ENCODE results near the gene PDGFA. TPM values are rescaled to one million over a fixed set of nuclear protein-coding genes. Genes with fewer than 3 reads are reported as not detected.

Gene PDGFA
- total RNA-seq, 1 donor from 2014 or later: 94.8 TPM

DNA sequence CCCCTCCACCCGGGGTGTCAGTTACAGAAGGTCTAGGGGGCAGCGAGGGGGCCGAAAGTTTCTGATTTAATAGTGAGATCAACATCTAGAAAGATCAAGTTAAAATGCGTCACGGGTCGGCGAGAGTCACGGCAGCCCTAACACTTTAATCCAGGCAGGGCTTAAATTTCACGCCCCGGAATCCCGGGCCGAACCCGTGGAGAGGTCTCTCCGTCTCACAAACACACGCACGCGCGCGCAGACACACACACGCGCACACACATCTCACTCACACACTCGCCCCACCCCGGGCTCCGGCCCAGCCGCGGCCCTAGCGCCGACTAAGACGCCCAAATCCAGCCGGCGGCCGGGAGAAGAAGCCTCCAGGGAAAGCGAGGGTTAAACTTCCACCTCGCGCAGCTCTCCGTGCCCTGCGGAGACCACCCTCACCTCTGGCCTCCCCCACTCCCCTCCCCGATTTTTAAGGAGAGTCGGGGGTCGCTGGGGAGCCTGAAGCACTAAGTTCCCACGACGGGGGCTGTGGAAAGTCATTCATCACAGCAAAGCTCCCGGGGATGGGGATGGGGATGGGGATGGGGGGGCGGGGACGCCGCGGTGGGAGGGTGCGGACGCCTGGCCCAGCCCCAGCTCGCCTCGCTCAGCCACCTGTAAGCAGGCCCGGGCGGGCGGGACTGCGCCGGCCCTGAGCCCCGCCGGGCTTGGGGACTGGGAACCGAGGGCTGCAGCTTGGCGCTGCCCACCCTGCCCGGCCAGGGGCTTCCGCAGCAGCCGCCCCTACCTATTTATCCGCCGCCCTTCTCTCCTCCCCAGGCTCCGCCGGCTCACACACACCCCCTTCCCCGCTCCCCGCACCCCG lies 1.6 kb downstream of the PDGFA start:
- DNase-seq (ENCODE audit: low read depth in 2 of 2): peak; percentile 74 to 79

DNA sequence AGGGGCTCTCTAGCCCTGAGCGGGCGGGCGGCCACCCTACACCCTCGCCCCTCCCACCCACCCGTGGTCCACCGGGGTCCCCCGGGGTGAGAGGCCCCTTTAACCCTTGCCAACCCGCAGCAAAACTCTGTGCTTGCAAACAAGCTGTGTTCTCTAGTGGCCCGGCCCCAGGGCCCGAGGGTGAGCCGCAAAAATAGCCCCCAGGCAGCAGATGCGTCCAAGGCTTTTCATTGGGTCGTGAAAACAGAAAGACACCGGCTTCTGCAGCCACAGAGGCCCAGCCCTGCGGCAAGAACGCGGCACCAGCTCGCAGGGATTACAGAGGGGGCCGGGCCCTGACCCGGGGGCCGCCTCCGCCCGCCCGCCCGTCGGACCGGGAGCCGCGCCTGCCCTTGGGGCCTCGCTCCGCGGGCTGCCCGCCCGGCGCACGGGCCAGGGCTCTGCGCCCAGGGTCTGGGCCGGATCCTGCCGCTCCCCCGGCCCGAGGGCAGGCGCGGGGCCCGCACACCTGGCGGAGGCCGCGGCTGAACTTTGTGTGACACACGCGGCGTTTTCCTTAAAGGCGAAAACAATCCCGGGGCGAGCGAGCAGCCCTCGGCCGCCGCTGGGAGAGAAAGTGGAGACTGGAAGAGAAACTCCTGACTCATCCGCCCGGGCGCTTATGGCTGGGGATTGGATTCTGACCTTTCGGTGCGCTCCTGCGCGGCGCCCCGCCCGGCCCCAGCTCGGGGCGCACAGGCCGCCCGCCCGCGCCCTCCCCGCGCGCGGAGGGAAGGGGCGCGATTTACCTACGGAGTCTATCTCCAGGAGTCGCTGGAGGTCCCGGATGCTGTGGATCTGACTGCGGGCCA lies 2.8 kb downstream of the PDGFA start:
- peak; percentile 64 to 80 for DNase-seq (ENCODE audit: low read depth in 2 of 2)

GRCh38 chr7:516216-516605 lies 3.4 kb downstream of the PDGFA start:
- DNase-seq (ENCODE audit: low read depth in 2 of 2): no peak

- DNase-seq (ENCODE audit: low read depth in 2 of 2): no peak
Measured at GRCh38 chr7:515628-516027, 4.0 kb downstream of the PDGFA start.

- DNase-seq (ENCODE audit: low read depth in 2 of 2): peak in 1 of 2 donors; percentile 33
Measured at GRCh38 chr7:514651-515598, 4.7 kb downstream of the PDGFA start.

DNA sequence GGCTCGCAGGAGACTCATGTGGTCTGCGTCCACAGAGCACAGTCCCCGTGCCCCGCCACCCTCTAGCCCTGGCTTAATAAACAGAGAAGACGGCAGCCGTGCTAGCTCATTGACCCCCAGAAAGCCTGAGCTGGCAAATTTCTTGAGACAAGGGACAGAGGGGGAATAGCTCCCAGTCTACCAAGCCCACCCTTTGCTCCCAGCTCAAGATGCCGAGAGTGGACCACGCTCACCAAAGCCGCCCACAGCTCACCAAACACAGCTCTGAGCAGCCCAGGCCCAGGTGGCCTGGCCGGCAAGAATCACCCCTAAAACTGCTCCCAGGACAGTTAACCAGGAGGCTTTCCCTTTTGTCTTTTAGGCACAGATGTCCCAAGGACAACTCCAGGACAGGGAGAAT lies 5.4 kb downstream of the PDGFA start:
- no peak for DNase-seq (ENCODE audit: low read depth in 2 of 2)

DNA sequence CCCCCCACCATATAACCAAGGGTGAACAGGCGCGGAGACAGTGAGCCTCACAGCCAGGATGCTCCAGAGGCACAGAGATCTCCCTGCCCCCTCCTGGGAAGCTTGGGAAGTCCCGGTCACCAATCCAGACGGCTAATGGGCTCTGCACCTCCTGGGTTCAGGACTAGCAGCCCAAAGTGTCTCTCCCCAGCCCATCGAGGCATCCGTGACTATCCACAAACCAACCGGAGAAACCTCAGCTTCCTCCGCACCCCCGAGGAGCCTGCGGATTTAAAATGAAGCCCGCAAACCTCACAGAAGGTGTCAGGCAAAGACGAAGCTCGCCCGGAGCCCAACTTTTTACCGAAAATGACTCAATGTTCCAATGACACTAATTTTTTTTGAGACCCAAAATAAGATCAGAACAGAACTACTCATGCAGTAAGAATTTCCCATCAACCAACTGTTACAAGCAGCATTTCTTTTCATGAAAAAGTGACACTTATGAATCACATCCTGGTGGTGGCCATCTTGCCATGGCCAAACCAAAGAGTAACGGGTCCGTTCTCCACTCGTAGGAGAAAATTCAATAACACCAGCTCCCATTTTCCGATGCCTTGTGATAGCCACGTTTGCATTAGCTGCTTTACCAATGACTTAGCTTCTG lies 6.0 kb downstream of the PDGFA start:
- peak in 1 of 2 donors; percentile 65 for DNase-seq (ENCODE audit: low read depth in 2 of 2)

- no peak for DNase-seq (ENCODE audit: low read depth in 2 of 2)
Measured at GRCh38 chr7:512541-513311, 6.9 kb downstream of the PDGFA start.

GRCh38 chr7:512146-512510 lies 7.5 kb downstream of the PDGFA start:
- DNase-seq (ENCODE audit: low read depth in 2 of 2): no peak

GRCh38 chr7:511476-512145 lies 8.0 kb downstream of the PDGFA start:
- DNase-seq (ENCODE audit: low read depth in 2 of 2): no peak

GRCh38 chr7:510782-511281 lies 8.8 kb downstream of the PDGFA start:
- no peak for DNase-seq (ENCODE audit: low read depth in 2 of 2)

GRCh38 chr7:510131-510481 lies 9.5 kb downstream of the PDGFA start:
- DNase-seq (ENCODE audit: low read depth in 2 of 2): no peak

DNA sequence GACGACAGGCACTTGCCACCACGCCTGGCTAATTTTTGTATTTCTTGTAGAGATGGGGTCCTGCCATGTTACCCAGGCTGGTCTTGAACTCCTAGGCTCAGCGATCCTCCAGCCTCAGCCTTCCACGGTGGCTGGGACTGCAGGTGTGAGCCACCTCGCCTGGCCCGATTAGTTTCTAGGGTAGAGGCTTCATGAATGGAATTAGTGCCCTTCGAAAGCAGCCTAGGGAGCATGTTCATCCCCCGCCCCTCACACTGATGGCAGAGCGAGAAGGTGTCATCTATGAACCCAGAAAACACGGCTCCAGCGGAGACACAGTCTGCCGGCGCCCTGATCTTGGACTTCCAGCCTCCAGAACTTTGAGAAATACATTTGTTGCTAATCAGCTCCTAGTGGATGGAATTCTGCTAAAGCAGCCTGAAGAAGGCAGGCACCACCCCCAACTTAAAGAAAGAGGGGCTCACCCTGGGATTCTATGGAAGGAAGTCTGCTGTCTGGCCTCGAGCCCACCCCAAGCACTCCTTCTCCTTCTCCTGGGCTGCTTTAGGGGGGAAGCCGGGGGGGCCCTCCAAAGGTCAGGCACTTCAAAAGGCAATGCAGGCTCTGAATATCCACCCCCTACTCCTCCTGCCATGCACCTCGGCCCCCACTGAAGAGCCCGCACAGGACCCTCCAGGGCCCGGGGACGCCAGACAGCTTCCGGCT lies 10.1 kb downstream of the PDGFA start:
- no peak for DNase-seq (ENCODE audit: low read depth in 2 of 2)

DNA sequence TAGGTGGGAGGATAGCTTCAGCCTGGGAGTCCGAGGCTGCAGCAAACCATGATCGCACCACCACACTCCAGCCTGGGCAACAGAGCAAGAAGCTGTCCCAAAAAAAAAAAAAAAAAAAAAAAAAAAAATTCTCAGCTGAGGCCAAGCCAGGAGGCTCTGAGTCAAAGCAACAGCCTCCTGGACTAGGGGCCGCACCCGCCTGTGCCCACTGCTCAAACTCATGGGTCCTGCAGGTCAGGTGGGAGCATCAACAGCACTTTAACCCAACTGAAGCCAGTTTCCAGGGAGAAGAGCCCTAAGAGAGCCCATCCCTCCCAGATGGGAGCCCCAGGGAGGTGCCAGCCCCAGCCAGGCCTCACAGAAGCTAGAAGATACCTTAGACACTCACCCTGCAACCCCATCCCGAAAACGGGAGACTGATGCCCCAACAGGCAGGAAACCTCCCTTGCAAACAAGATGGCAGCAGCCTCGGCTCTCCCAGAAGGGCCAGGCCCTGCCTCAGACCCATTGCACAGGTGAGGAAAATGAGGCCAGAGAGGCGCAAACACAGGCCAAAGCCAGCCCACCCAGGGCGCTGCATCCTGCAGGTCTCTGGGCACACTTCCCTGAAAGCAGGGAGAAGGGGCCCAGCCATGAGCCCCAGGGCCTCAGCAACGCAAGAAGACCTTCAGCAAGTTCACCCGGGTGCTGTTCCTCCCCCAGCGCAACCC lies 11.0 kb downstream of the PDGFA start:
- DNase-seq (ENCODE audit: low read depth in 2 of 2): no peak

DNA sequence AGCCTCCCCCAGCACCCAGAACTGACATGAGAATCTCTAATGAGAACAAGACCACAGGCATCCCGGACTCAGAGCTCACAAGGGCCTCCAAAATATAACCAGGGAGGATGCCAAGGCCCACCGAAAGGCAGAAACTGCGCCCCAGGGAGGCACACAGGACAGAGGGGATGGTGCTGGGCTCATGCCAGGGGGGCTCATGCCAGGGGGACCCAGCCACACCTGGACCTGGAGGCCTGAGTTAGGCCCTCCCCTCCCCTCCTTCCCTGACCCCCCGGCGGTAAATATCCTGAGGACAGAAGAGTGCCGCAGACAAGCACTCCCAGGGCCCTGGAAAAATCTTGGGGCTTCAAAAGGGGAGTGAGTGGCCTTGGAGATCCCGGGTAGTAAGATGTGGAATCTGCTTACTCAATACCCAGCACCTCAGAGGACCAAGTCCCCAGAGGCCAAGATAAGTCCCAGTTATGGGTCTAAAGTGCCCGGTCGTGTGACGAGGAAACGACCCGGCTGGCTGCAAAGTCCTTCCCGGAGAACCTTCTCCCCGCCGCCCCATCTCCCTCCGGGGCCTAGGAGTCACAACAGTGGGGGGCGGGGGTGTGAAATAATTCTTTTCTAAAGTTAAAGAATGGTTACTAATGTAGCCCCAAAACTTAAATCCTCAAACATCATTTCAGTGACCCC lies 11.9 kb downstream of the PDGFA start:
- DNase-seq (ENCODE audit: low read depth in 2 of 2): no peak

DNA sequence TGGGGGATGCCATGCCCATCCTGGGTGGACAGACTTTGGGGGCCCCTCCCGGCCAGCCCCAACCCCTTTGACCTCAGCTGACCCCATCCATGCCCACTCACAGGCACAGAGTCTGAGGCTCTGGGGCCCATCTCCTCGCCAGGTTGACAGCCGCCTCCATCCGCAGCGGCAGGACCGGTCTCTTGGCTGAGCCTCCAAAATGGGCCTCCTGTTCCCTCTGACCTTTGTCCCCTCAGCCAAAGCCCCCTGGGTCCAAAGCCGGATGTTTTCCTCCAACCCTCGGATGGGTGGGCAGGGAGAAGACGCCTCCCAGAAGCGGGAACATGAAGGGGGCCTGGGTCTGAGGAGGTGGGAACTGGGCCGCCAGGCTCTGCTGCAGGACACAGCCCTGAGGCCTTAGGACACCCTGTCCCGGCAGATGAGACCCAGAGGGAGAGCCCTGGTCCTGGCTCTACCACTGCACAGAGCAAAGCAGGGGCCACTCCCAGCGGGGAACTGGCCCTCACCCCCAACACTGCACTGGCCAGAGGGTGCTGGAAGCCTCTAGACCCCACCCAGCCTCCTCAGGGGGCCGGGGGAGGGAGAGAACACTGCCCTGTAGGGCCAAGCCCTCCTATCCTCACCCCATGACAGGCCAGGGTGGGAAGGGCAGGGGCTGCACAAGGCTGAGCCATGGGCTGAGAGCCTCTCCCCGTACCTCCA lies 12.6 kb downstream of the PDGFA start:
- DNase-seq (ENCODE audit: low read depth in 2 of 2): no peak

DNA sequence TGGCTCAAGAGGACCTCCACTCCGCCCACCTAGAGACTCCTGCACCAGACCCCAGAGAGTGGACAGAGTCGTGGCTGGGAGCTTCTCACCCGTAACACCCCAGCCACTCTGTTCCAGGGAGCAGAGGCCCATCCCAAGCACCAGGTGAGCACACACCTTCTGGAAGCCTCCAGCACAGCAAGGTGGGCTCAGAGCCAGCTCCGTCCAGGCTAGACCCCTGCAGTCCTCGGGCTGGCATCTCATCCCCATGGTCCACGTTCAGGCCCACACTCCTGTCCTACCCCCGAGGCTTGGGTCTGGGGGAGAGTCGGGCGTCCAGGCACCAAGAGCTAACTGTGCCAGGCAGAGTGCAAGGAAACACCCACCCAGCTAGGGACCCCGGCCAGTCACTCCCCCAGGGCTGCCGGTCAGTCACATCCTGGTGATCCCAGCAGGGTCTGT lies 13.2 kb downstream of the PDGFA start:
- no peak for DNase-seq (ENCODE audit: low read depth in 2 of 2)

Data from lung microvascular endothelial cell (primary cell).